ENCODE results near the gene SPTSSA. TPM values are rescaled to one million over a fixed set of nuclear protein-coding genes. Genes with fewer than 3 reads are reported as not detected.

SPTSSA gene
- total and polyA plus RNA-seq, 2 donors (not counting 1 experiment from before 2014, with no cell fraction given), result 20.1 to 38.4 TPM

DNA sequence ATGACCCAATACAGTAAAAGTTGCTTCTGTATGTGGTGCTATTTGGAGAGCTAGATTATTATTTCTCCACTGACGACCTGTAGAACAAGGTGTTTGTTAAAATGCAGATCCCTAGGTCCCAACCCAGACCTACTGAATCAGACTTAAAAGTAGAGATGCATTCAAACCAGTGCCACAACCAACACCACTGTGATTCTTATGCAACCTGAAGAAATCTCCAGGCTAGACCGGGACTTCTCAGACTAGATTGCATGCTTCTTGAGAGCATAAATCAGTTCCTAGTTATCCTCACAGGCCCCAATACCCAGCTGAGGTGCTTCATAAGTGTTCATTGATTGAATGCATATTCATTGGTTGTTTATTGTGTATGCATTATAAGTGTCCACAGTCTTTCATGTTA lies 78.2 kb downstream of the SPTSSA start:
- no peak for DNase-seq (ENCODE audit: low read depth in 2 of 2)
- TF ChIP-seq, protein P1, sequence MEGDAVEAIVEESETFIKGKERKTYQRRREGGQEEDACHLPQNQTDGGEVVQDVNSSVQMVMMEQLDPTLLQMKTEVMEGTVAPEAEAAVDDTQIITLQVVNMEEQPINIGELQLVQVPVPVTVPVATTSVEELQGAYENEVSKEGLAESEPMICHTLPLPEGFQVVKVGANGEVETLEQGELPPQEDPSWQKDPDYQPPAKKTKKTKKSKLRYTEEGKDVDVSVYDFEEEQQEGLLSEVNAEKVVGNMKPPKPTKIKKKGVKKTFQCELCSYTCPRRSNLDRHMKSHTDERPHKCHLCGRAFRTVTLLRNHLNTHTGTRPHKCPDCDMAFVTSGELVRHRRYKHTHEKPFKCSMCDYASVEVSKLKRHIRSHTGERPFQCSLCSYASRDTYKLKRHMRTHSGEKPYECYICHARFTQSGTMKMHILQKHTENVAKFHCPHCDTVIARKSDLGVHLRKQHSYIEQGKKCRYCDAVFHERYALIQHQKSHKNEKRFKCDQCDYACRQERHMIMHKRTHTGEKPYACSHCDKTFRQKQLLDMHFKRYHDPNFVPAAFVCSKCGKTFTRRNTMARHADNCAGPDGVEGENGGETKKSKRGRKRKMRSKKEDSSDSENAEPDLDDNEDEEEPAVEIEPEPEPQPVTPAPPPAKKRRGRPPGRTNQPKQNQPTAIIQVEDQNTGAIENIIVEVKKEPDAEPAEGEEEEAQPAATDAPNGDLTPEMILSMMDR (conservative IDR thresholded peaks at IDR 0.05 in 1 of 2, IDR thresholded peaks at IDR 0.05 in 1 of 2; ENCODE audit: low read depth in 1 of 2, low read length in 2 of 2), result no peak
- no peak for TF ChIP-seq EZH2 (IDR thresholded peaks at IDR 0.05; ENCODE audit: low read length, missing control alignments)

More for the DNA sequence above, 78.2 kb downstream of the SPTSSA start:
- Histone ChIP-seq H3K9ac (ENCODE audit: insufficient read depth, low read length) (no peak overlapping the region), H3K4me2 (ENCODE audit: extremely low read depth, insufficient read depth, low read length) (no peak overlapping the region), H4K20me1 (ENCODE audit: control insufficient read depth, extremely low read depth, insufficient read depth, low read length) (no peaks in the 10 kb centered on the region), H3K4me1 (ENCODE audit: control insufficient read depth, extremely low read depth, insufficient read depth, low read length) (no peaks in the 10 kb centered on the region), H2AFZ (ENCODE audit: low read length) (no peak overlapping the region), H3K27me3 (ENCODE audit: control insufficient read depth, insufficient read depth, low read length) (no peaks in the 10 kb centered on the region), H3K9me3 (ENCODE audit: control insufficient read depth, insufficient read depth, low read depth, low read length) (no peaks in the 10 kb centered on the region), H3K79me2 (ENCODE audit: control insufficient read depth, insufficient read depth, low read length) (no peaks in the 10 kb centered on the region), H3K27ac (ENCODE audit: insufficient read depth, low read length) (no peak overlapping the region), H3K36me3 (ENCODE audit: control insufficient read depth, insufficient read depth, low read length) (no peaks in the 10 kb centered on the region), H3K4me3 (replicated peaks in 1 of 4; ENCODE audit: control extremely low read depth in 1 of 4, insufficient read depth in 1 of 4, low read depth in 3 of 4, low read length in 4 of 4) (no peak overlapping the region)

Other genes with a start within 250 kb of the SPTSSA start
- 49.1 and 58.0 TPM in 2 replicates for gene EAPP, start 77.5 kb upstream of the SPTSSA start, total RNA-seq
- 47.4 and 54.0 TPM in 2 replicates for gene EAPP, start 77.5 kb upstream of the SPTSSA start, polyA plus RNA-seq
- gene SNX6, start 167.9 kb upstream of the SPTSSA start, total RNA-seq, result 131 and 134 TPM in 2 replicates
- 217 and 232 TPM in 2 replicates for gene SNX6, start 167.9 kb upstream of the SPTSSA start, polyA plus RNA-seq